ENCODE data around the gene MBD6. TPM values are rescaled to one million over a fixed set of nuclear protein-coding genes. Genes with fewer than 3 reads are reported as not detected.
A peak's percentile ranks its signal among the peaks of the same experiment; 100 is the strongest.

Gene MBD6
- total RNA-seq, 1 donor from 2014 or later = 3.6 TPM

- Mint-ChIP-seq H3K4me1 (peaks cover 51% of the 10 kb centered on the region), H3K4me3 (peak overlapping the region; percentile 87), H3K9me3 (no peaks in the 10 kb centered on the region), H3K36me3 (no peaks in the 10 kb centered on the region), H3K27me3 (ENCODE audit: insufficient read depth, low read depth) (peaks cover 35% of the 10 kb centered on the region), H3K27ac (no peak overlapping the region)
- TF ChIP-seq EZH2 (IDR thresholded peaks at IDR 0.05) (no peak), CTCF (IDR thresholded peaks at IDR 0.05) (no peak), EZH2phosphoT487 (IDR thresholded peaks at IDR 0.05) (no peak)
- H3K4me2 ChIP-seq = no peak overlapping the region
- DNase-seq (ENCODE audit: low spot score) = no peak
- H2AFZ ChIP-seq (replicated peaks) = no peak overlapping the region
- H3K4me1 ChIP-seq = peaks cover 34% of the 10 kb centered on the region
- peaks cover 37% of the 10 kb centered on the region for H3F3A ChIP-seq (ENCODE audit: low read depth)
- peaks cover 24% of the 10 kb centered on the region for H3K27me3 ChIP-seq
- no peak overlapping the region for H3K27ac ChIP-seq
- H3K4me3 ChIP-seq = no peak overlapping the region
- H3K79me2 ChIP-seq (ENCODE audit: low read depth) = peaks cover 50% of the 10 kb centered on the region
- H3K9ac ChIP-seq = no peak overlapping the region
- H3K36me3 ChIP-seq = no peaks in the 10 kb centered on the region
- H4K20me1 ChIP-seq (ENCODE audit: low read depth) = peaks cover 46% of the 10 kb centered on the region
- H3K9me3 ChIP-seq (ENCODE audit: low read depth) = no peaks in the 10 kb centered on the region
Measured at GRCh38 chr12:57548488-57548887, 25.9 kb downstream of the MBD6 start.

GRCh38 chr12:57549203-57549908 is 26.7 kb downstream of the MBD6 start:
- Mint-ChIP-seq H3K9me3 (no peaks in the 10 kb centered on the region), H3K36me3 (no peaks in the 10 kb centered on the region), H3K4me1 (peaks cover 60% of the 10 kb centered on the region), H3K4me3 (peak overlapping the region; percentile 87), H3K27me3 (ENCODE audit: insufficient read depth, low read depth) (peaks cover 35% of the 10 kb centered on the region), H3K27ac (no peak overlapping the region)
- Histone ChIP-seq H3K36me3 (no peaks in the 10 kb centered on the region), H4K20me1 (ENCODE audit: low read depth) (peaks cover 49% of the 10 kb centered on the region), H3K27me3 (peaks cover 24% of the 10 kb centered on the region), H3K4me2 (peak overlapping the region; percentile 90), H2AFZ (replicated peaks) (peak overlapping the region; percentile 91), H3K9me3 (ENCODE audit: low read depth) (no peaks in the 10 kb centered on the region), H3F3A (ENCODE audit: low read depth) (peaks cover 45% of the 10 kb centered on the region), H3K27ac (no peak overlapping the region), H3K9ac (no peak overlapping the region), H3K4me3 (peak overlapping the region; percentile 79), H3K79me2 (ENCODE audit: low read depth) (peaks cover 52% of the 10 kb centered on the region), H3K4me1 (peaks cover 41% of the 10 kb centered on the region)
- DNase-seq (ENCODE audit: low spot score) = no peak
- TF ChIP-seq EZH2phosphoT487 (IDR thresholded peaks at IDR 0.05) = no peak

GRCh38 chr12:57549909-57550640 is 27.5 kb downstream of the MBD6 start, which contains the start of gene KIF5A:
Gene KIF5A (plus strand): TSS chr12:57550044. CDS start chr12:57550272, 228 bp downstream.
- Histone ChIP-seq H3K27me3 (peaks cover 24% of the 10 kb centered on the region), H3K27ac (no peak within 1 kb of the TSS), H3K36me3 (no peaks in the 10 kb centered on the region), H2AFZ (replicated peaks) (peak within 1 kb of the TSS; percentile 91), H3K4me2 (peak within 1 kb of the TSS; percentile 90), H4K20me1 (ENCODE audit: low read depth) (peaks cover 51% of the 10 kb centered on the region), H3K9me3 (ENCODE audit: low read depth) (no peaks in the 10 kb centered on the region), H3K4me1 (peaks cover 41% of the 10 kb centered on the region), H3K9ac (no peak within 1 kb of the TSS), H3K79me2 (ENCODE audit: low read depth) (peaks cover 52% of the 10 kb centered on the region), H3K4me3 (peak within 1 kb of the TSS; percentile 79), H3F3A (ENCODE audit: low read depth) (peaks cover 45% of the 10 kb centered on the region)
- H3K4me1 Mint-ChIP-seq = peaks cover 60% of the 10 kb centered on the region
- no peak within 1 kb of the TSS for H3K27ac Mint-ChIP-seq
- H3K9me3 Mint-ChIP-seq = no peaks in the 10 kb centered on the region
- peak; percentile 23 for TF ChIP-seq CTCF (IDR thresholded peaks at IDR 0.05)
- TF ChIP-seq EZH2 (IDR thresholded peaks at IDR 0.05) = no peak
- no peak for TF ChIP-seq EZH2phosphoT487 (IDR thresholded peaks at IDR 0.05)
- peaks cover 36% of the 10 kb centered on the region for H3K27me3 Mint-ChIP-seq (ENCODE audit: insufficient read depth, low read depth)
- no peaks in the 10 kb centered on the region for H3K36me3 Mint-ChIP-seq
- peak; percentile 87 for DNase-seq (ENCODE audit: low spot score)
- H3K4me3 Mint-ChIP-seq = peak within 1 kb of the TSS; percentile 87

Measured in neural progenitor cell (in vitro differentiated cells).